ENCODE results near the gene MCM10. TPM values are rescaled to one million over a fixed set of nuclear protein-coding genes. Genes with fewer than 3 reads are reported as not detected.

Gene MCM10
- total and polyA plus RNA-seq, 2 experiments from 2014 or later: 4.7 to 5.2 TPM

DNA sequence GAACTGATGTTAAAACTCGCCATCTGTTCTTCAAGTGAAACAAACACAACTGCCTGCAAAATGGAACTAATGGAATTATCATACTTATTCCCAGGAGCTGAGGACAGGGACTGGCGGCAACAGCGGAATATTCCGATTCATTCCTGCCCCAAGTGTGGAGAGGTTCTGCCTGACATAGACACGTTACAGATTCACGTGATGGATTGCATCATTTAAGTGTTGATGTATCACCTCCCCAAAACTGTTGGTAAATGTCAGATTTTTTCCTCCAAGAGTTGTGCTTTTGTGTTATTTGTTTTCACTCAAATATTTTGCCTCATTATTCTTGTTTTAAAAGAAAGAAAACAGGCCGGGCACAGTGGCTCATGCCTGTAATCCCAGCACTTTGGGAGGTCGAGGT is 24.7 kb upstream of the MCM10 start:
- Histone ChIP-seq H4K20me1 (ENCODE audit: insufficient read depth) (no peaks in the 10 kb centered on the region), H3K36me3 (ENCODE audit: low read depth) (peaks cover 64% of the 10 kb centered on the region), H3K9ac (no peak overlapping the region), H3K4me2 (ENCODE audit: unreplicated experiment) (no peak overlapping the region), H3K4me3 (no peak overlapping the region), H3K27ac (no peak overlapping the region), H3K79me2 (ENCODE audit: insufficient read depth) (no peaks in the 10 kb centered on the region), H3F3A (ENCODE audit: insufficient read depth) (no peaks in the 10 kb centered on the region), H3K27me3 (replicated peaks; ENCODE audit: insufficient read depth) (no peaks in the 10 kb centered on the region), H3K9me3 (ENCODE audit: low read depth) (no peaks in the 10 kb centered on the region), H2AFZ (no peak overlapping the region), H3K4me1 (ENCODE audit: insufficient read depth) (no peaks in the 10 kb centered on the region), H3K9me2 (ENCODE audit: insufficient read depth) (no peaks in the 10 kb centered on the region)
- 92 to 97% methylated on average over 8 of the region's 8 CpGs for WGBS, 2 experiments (ENCODE audit: low coverage in 1 of 2, low lambda C conversion rate in 2 of 2, missing lambda C conversion rate in 2 of 2)
- no peak for DNase-seq
- in situ Hi-C loops (cut with MboI): no loop called here
- TF ChIP-seq EZH2phosphoT487 (IDR thresholded peaks at IDR 0.05; ENCODE audit: insufficient read depth, low read depth) (no peak), EZH2 (IDR thresholded peaks at IDR 0.05; ENCODE audit: insufficient read depth, poor library complexity, severe bottlenecking) (no peak)

DNA sequence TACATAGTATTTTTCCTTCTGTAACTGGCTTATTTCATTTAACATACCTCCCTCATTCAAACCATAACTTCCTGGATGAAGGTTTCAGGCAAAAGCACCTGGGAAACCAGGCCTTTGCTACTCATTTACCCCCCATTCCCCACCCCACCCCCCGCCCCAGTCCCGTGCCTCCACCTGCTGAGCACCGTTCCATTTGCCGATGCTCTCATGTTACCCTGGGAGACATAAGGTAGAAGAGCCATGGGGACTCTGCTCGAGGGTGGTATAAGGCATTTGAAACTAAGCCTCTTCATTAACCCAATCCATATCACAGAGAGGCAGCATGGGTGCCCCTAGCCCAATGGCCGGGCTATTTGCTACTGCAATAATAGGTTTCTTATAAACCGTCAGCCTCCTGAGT is 22.2 kb upstream of the MCM10 start:
- in situ Hi-C loops (cut with MboI): no loop called here
- WGBS, 2 experiments (ENCODE audit: low coverage in 1 of 2, low lambda C conversion rate in 2 of 2, missing lambda C conversion rate in 2 of 2): 64 to 78% methylated on average over 6 to 7 of the region's 7 CpGs
- Histone ChIP-seq H3K36me3 (ENCODE audit: low read depth) (peaks cover 60% of the 10 kb centered on the region), H3K79me2 (ENCODE audit: insufficient read depth) (no peaks in the 10 kb centered on the region), H3F3A (ENCODE audit: insufficient read depth) (no peaks in the 10 kb centered on the region), H3K9me3 (ENCODE audit: low read depth) (no peaks in the 10 kb centered on the region), H2AFZ (no peak overlapping the region), H3K4me2 (ENCODE audit: unreplicated experiment) (no peak overlapping the region), H3K27ac (no peak overlapping the region), H4K20me1 (ENCODE audit: insufficient read depth) (no peaks in the 10 kb centered on the region), H3K4me1 (ENCODE audit: insufficient read depth) (no peaks in the 10 kb centered on the region), H3K4me3 (no peak overlapping the region), H3K9ac (no peak overlapping the region), H3K9me2 (ENCODE audit: insufficient read depth) (no peaks in the 10 kb centered on the region), H3K27me3 (replicated peaks; ENCODE audit: insufficient read depth) (no peaks in the 10 kb centered on the region)
- no peak for TF ChIP-seq EZH2 (IDR thresholded peaks at IDR 0.05; ENCODE audit: insufficient read depth, poor library complexity, severe bottlenecking)
- DNase-seq: no peak

DNA sequence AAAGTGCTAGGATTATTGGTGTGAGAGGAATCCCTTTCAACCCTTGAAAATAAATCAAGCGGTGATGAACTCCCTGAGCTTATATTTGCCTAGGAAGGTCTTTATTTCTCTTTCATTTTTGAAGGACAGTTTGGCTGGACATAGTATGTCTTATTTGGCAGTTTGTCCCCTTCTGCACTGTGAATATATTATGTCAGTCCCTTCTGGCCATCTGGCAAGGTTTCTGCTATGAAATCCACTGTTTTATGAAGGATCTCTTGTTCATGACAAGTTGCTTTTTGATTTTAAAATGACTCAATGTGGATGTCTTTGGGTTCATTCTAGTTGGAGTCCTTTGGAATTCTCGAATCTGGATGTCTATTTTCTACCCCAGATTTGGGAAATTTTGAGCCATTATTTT is 21.7 kb upstream of the MCM10 start:
- Histone ChIP-seq H3K9ac (no peak overlapping the region), H3K4me1 (ENCODE audit: insufficient read depth) (no peaks in the 10 kb centered on the region), H4K20me1 (ENCODE audit: insufficient read depth) (no peaks in the 10 kb centered on the region), H3F3A (ENCODE audit: insufficient read depth) (no peaks in the 10 kb centered on the region), H3K4me3 (no peak overlapping the region), H3K27me3 (replicated peaks; ENCODE audit: insufficient read depth) (no peaks in the 10 kb centered on the region), H3K9me3 (ENCODE audit: low read depth) (no peaks in the 10 kb centered on the region), H3K36me3 (ENCODE audit: low read depth) (peaks cover 60% of the 10 kb centered on the region), H3K9me2 (ENCODE audit: insufficient read depth) (no peaks in the 10 kb centered on the region), H3K27ac (no peak overlapping the region), H2AFZ (no peak overlapping the region), H3K79me2 (ENCODE audit: insufficient read depth) (no peaks in the 10 kb centered on the region), H3K4me2 (ENCODE audit: unreplicated experiment) (no peak overlapping the region)
- no peak for TF ChIP-seq EZH2 (IDR thresholded peaks at IDR 0.05; ENCODE audit: insufficient read depth, poor library complexity, severe bottlenecking)
- TF ChIP-seq EZH2phosphoT487 (IDR thresholded peaks at IDR 0.05; ENCODE audit: insufficient read depth, low read depth): no peak
- no peak for DNase-seq
- 95% methylated on average over 2 of the region's 2 CpGs for WGBS, 2 experiments (ENCODE audit: low coverage in 1 of 2, low lambda C conversion rate in 2 of 2, missing lambda C conversion rate in 2 of 2)
- in situ Hi-C loops (cut with MboI): no loop called here

DNA sequence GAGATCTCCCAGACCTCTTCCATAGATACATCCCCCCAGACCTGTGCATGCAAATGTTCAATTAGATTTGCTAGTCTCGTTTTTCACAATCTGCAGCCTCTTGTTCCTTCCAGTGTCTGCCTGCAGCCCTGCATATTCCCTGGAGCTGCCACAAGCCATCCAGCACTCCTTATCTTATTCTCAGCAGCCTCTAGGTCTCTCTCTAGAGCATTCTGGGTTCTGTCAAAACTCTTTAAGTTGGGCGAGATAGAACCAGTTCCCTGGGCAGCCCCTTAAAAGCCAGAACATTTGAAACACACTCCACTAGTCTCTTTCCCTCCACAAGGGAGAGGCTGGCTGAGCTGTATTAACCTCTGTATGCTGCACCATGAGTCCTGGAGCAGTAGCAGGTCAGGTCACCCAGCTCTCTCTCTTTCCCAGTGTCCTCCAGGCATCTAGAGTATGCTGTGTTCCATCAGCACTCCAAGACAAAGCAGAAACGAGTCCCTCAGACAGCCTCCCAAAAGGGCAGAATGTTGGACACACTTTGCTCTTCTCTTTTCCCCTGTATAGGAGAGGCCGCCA is 20.6 kb upstream of the MCM10 start:
- Histone ChIP-seq H3K27ac (no peak overlapping the region), H3K9me3 (ENCODE audit: low read depth) (no peaks in the 10 kb centered on the region), H3K79me2 (ENCODE audit: insufficient read depth) (no peaks in the 10 kb centered on the region), H3K9ac (no peak overlapping the region), H2AFZ (no peak overlapping the region), H3K36me3 (ENCODE audit: low read depth) (peaks cover 56% of the 10 kb centered on the region), H4K20me1 (ENCODE audit: insufficient read depth) (no peaks in the 10 kb centered on the region), H3K9me2 (ENCODE audit: insufficient read depth) (no peaks in the 10 kb centered on the region), H3K4me2 (ENCODE audit: unreplicated experiment) (no peak overlapping the region), H3K27me3 (replicated peaks; ENCODE audit: insufficient read depth) (no peaks in the 10 kb centered on the region), H3K4me3 (no peak overlapping the region), H3K4me1 (ENCODE audit: insufficient read depth) (no peaks in the 10 kb centered on the region), H3F3A (ENCODE audit: insufficient read depth) (no peaks in the 10 kb centered on the region)
- WGBS, 2 experiments (ENCODE audit: low coverage in 1 of 2, low lambda C conversion rate in 2 of 2, missing lambda C conversion rate in 2 of 2): 74 to 78% methylated on average over 4 of the region's 4 CpGs
- in situ Hi-C loops (cut with MboI): no loop called here
- DNase-seq: no peak
- TF ChIP-seq EZH2phosphoT487 (IDR thresholded peaks at IDR 0.05; ENCODE audit: insufficient read depth, low read depth) (no peak), EZH2 (IDR thresholded peaks at IDR 0.05; ENCODE audit: insufficient read depth, poor library complexity, severe bottlenecking) (no peak)

DNA sequence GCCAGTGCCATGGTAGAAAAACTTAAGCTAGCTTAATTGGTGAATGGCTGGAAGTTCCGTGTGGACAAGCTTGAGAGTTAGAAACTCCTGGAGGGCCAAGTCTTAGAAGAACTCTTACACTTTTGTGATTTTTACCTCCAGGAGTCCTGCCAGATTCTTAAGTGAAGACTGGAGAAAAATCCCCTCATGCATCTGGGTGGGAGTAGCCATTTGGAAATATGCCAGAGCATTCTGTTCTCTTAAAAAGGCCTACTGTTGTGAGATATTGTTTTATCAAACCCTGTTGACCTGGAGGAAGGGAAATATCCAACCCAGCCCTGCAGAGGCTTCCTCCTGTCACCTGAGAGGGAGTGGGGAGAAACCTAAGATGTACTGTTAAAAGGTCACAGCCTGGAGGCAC is 17.6 kb upstream of the MCM10 start:
- no peak overlapping the region for H3K4me2 ChIP-seq (ENCODE audit: unreplicated experiment)
- H3K36me3 ChIP-seq (ENCODE audit: low read depth): peaks cover 36% of the 10 kb centered on the region
- no peaks in the 10 kb centered on the region for H3K9me3 ChIP-seq (ENCODE audit: low read depth)
- H3K9me2 ChIP-seq (ENCODE audit: insufficient read depth): no peaks in the 10 kb centered on the region
- no peak for TF ChIP-seq EZH2phosphoT487 (IDR thresholded peaks at IDR 0.05; ENCODE audit: insufficient read depth, low read depth)
- TF ChIP-seq EZH2 (IDR thresholded peaks at IDR 0.05; ENCODE audit: insufficient read depth, poor library complexity, severe bottlenecking): no peak
- H3F3A ChIP-seq (ENCODE audit: insufficient read depth): no peaks in the 10 kb centered on the region
- H3K27me3 ChIP-seq (replicated peaks; ENCODE audit: insufficient read depth): no peaks in the 10 kb centered on the region
- no peak overlapping the region for H3K9ac ChIP-seq
- no peaks in the 10 kb centered on the region for H3K4me1 ChIP-seq (ENCODE audit: insufficient read depth)
- no peak overlapping the region for H3K4me3 ChIP-seq
- no peak overlapping the region for H2AFZ ChIP-seq
- H3K79me2 ChIP-seq (ENCODE audit: insufficient read depth): no peaks in the 10 kb centered on the region
- H3K27ac ChIP-seq: no peak overlapping the region
- no peak for DNase-seq
- in situ Hi-C loops (cut with MboI): no loop called here
- 95 to 100% methylated on average over 1 of the region's 1 CpG for WGBS, 2 experiments (ENCODE audit: low coverage in 1 of 2, low lambda C conversion rate in 2 of 2, missing lambda C conversion rate in 2 of 2)
- H4K20me1 ChIP-seq (ENCODE audit: insufficient read depth): no peaks in the 10 kb centered on the region

All from GM23248 (cell line).